ENCODE measurements around the gene TARM1. TPM values are rescaled to one million over a fixed set of nuclear protein-coding genes. Genes with fewer than 3 reads are reported as not detected.

TARM1 gene
- total RNA-seq = not detected in 2 replicates

- DNase-seq (ENCODE audit: low read depth in 2 of 2) = no peak
Observed at GRCh38 chr19:54081032-54081431, at the start of gene TARM1. TARM1 (minus strand) TSS chr19:54081365; CDS start chr19:54081340, 25 bp downstream.

- DNase-seq (ENCODE audit: low read depth in 2 of 2) = no peak
Observed at GRCh38 chr19:54129617-54129996, 48.4 kb upstream of the TARM1 start.

GRCh38 chr19:54128796-54129616 lies 47.8 kb upstream of the TARM1 start:
- no peak for DNase-seq (ENCODE audit: low read depth in 2 of 2)

- no peak for DNase-seq (ENCODE audit: low read depth in 2 of 2)
Observed at GRCh38 chr19:54128441-54128725, 47.2 kb upstream of the TARM1 start.

GRCh38 chr19:54127688-54128440 lies 46.7 kb upstream of the TARM1 start:
- no peak for DNase-seq (ENCODE audit: low read depth in 2 of 2)

GRCh38 chr19:54125713-54126112 lies 44.5 kb upstream of the TARM1 start:
- DNase-seq (ENCODE audit: low read depth in 2 of 2) = no peak

- DNase-seq (ENCODE audit: low read depth in 2 of 2) = no peak
Observed at GRCh38 chr19:54124393-54124792, 43.2 kb upstream of the TARM1 start.

- no peak for DNase-seq (ENCODE audit: low read depth in 2 of 2)
Observed at GRCh38 chr19:54123682-54124081, 42.5 kb upstream of the TARM1 start.

GRCh38 chr19:54121259-54121658 lies 40.1 kb upstream of the TARM1 start:
- DNase-seq (ENCODE audit: low read depth in 2 of 2) = no peak

GRCh38 chr19:54115109-54116063 lies 34.2 kb upstream of the TARM1 start, which contains the start of the genes PRPF31 and TFPT:
PRPF31 (plus strand) TSS chr19:54115754; CDS start chr19:54118279, 2,525 bp downstream.
TFPT (minus strand) TSS chr19:54115657; CDS start chr19:54115269, 388 bp downstream.
- DNase-seq (ENCODE audit: low read depth in 2 of 2) = peak; percentile 98 to 99

GRCh38 chr19:54114340-54115108 lies 33.4 kb upstream of the TARM1 start:
- DNase-seq (ENCODE audit: low read depth in 2 of 2) = peak; percentile 30 to 73

- no peak for DNase-seq (ENCODE audit: low read depth in 2 of 2)
Observed at GRCh38 chr19:54109651-54110050, 28.5 kb upstream of the TARM1 start.

GRCh38 chr19:54108496-54108895 lies 27.3 kb upstream of the TARM1 start:
- DNase-seq (ENCODE audit: low read depth in 2 of 2) = no peak

- no peak for DNase-seq (ENCODE audit: low read depth in 2 of 2)
Observed at GRCh38 chr19:54107876-54108490, 26.8 kb upstream of the TARM1 start.

GRCh38 chr19:54106716-54107115 lies 25.6 kb upstream of the TARM1 start:
- no peak for DNase-seq (ENCODE audit: low read depth in 2 of 2)

- DNase-seq (ENCODE audit: low read depth in 2 of 2) = no peak
Observed at GRCh38 chr19:54105796-54106195, 24.6 kb upstream of the TARM1 start.

GRCh38 chr19:54104998-54105715 lies 24.0 kb upstream of the TARM1 start:
- DNase-seq (ENCODE audit: low read depth in 2 of 2) = no peak

GRCh38 chr19:54102421-54103169 lies 21.4 kb upstream of the TARM1 start, which contains the start of gene NDUFA3:
NDUFA3 (plus strand) TSS chr19:54102855; CDS start chr19:54102879, 24 bp downstream.
- peak; percentile 97 to 98 for DNase-seq (ENCODE audit: low read depth in 2 of 2)

GRCh38 chr19:54100561-54100960 lies 19.4 kb upstream of the TARM1 start, which contains the start of gene OSCAR:
OSCAR (minus strand) TSS chr19:54100803; CDS start chr19:54100792, 11 bp downstream.
- no peak for DNase-seq (ENCODE audit: low read depth in 2 of 2)

Data from dermis microvascular lymphatic vessel endothelial cell (primary cell).